HG02798 (cell line): Measurements from ENCODE around the gene AGPAT4.

ENCODE experiments used
- ATAC-seq: cut with Tn5 transposase; IDR thresholded peaks from one replicate; pipeline ENCODE4 v1.9.1; 2021; ENCODE audit warnings: mild to moderate bottlenecking; ENCODE audit not compliant: unreplicated experiment, poor library complexity

AGPAT4 gene

DNA sequence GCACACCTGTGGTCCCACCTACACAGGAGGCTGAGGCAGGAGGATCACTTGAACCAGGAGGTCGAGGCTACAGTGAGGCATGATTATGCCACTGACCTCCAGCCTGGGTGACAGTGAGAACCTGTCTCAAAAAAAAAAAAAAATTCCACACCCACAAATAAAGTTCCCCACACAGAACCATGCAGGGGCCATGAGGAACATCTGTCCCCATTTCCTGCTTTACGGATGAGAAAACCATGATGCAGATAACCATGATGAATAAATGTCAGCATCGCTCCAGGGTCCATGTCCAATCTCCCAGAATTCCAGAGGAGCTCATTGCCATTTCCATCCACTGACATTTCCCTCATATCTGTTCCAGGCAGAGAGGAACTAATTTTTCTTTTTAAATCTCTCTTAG is 16.9 kb upstream of the AGPAT4 start:
- ATAC-seq = no peak

DNA sequence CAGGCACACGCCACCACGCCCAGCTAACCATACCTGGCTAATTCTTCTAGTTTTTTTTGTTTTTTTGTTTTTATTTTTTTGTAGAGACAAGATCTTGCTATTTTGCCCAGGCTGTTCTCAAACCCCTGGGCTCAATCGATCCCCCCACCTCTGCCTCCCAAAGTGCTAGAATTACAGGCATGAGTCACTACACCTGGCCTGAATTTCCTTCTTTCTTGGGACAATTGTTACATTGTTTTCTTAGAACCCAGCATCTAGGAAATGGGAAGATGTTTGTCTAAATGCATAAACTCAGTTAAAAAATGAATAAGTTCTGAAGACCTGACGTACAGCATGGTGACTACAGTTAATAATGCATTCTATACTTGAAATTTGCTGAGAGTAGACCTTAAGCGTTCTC is 10.8 kb upstream of the AGPAT4 start:
- ATAC-seq = no peak

DNA sequence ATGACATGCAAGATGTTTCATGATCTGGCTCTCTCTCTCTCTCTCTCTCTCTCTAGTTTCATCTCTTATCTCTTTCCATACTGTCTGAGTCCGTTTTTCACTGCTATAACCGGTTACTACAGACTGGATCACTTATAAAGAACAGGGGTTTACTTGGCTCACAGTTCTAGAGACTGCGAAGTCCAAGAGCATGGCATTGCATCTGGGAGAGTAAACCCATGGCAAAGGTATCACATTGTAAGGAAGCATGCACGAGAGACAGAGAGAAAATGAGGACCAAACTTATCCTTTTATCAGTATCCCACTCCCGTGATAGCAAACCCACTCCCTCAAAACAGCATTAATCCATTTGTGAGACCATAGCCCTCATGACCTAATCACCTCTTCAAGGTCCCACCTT is 7.2 kb upstream of the AGPAT4 start:
- no peak for ATAC-seq

DNA sequence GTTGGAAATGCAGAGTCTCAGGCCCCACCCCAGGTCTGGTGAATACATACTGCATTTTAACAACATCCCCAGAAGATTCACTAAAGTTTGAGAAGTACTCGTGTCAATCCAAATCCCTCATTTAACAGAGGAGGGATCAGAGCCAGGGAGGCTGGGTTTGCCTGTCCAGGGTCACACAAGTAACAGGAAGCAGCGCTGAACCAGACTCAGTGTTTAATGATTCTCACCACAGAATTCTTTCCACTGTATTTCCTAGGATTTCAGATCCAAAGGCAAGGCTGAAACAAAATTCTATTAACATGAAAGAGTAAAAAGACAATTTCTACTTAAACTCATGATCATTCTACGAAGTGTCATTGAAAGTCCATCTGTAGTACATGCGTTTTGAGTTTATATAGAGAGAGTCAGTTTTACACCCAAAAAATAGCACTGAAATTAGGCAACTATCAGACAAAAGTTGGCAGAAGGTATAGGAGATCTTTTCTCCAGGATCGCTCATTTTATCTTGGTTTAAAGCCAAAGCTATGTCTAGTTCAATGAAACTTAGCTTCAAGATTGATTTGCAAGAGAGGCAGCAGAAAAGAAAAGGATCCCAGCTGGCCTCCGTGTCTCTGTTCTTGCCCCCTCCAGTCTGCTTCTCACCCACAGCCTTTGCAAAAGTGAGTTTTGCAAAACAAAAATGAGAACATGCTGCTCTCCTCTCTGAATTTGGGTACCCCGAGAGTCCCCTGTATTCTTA is 6.0 kb upstream of the AGPAT4 start:
- no peak for ATAC-seq

DNA sequence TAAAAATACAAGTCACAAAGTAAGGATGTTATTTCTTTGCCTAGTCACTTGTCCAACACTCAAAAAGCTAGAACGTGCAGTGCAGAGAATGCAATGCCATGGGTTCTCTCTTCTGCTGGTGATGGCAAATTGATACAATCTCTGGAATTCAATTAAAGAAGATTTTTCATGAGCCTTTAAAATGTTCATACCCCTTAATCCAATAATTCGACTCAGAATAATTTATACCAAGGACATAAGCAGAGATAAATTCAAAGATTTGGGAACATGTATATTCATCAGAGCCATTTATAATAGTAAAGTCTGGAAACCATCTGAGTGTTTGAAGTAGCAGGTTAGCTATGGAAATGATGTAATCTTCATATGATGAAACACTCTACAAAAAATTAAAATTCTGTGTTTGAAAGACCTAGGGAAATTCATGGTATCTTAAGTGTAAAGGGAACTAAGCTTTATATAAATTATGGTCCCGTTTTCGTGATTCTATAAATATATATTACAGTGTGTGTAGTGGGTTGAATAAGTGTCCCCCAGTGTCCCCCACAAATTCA is 2.8 kb upstream of the AGPAT4 start:
- ATAC-seq = no peak

DNA sequence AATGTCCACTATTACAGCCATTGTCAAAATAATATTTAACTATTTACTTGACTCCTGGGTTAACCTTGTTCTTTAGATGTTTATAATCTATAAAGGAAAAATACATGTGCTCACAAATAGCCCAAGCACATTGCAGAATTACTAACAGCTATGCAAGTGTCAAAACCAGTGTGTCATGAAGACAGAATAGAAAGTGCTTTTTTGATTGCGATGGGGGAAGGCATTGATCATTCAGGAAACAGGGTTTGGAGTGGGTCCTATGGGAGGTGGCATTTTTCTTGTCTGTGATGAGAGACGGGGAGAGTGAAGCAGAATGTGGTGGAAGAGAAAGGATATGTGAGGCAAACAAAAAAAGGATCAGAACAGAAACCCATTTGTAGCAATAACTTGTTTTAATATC is 1.0 kb upstream of the AGPAT4 start:
- ATAC-seq = no peak

DNA sequence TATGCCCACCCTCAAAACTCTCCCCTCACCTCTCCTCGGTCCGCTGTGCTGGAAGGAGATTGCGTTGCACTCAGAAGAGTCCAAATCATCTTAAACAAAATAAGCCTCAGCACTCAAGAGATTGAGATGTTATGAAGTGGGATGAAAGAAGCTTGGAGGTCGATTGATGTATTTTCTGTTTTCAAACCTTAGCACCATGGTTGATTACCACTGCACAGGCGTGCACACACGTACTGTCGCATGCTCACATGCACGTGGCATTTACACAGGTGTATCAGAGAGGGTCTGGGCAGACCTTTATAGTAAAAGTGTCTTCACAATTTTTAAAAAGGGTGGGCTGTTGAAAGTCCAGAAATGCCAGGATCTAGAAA is 612 bp upstream of the AGPAT4 start:
- ATAC-seq = no peak

DNA sequence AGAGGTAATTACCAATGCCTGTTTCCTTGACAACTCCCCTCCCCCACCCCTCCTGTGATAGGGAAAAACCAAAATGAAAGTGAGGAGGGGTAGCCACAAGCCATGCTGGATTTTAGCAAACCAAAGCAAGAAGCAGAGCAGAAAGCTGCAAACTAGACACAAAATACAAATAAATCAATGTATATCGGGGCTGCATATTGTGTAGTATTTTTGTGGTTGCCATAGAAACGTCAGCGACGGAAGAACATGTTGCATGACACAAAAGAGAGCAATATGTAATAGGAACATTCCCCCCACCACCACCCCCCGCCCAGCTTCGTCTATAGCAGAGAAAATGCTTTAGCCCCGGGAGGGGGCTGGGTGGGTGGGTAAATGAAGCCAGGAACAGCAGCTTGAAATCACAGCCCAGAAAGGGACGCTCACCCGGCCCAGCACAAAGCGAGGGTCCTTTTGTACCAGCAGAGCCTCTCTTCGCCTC is 548 bp downstream of the AGPAT4 start:
- no peak for ATAC-seq

DNA sequence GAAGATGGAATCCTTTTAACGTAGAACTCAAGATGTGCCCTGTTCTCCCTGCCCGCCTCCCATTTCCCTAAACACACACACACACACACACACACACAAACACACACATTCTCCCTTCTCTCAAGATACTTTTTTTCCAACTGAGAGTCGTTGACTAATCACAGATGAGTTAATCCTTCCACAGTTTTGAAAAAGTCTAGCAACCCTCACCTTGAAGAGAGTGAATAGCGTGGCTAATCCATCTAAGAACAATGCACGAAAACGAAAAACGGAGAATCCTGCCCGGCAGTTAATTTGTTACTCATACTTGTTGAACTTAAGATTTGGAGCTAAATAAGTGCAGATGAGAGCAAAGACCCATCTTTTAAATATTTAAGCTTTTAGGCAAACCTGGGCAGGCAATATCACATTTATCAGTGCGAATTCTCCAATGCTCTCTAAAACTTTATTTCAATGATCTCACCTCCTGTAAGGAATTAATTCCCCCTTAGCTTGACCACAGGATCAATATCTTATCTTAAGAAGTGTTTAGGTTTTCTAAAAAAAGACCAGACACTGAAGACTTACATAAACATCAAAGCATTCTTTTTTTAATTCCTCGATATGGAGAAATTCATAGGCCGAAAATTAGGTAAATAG is 1.1 kb downstream of the AGPAT4 start:
- no peak for ATAC-seq

DNA sequence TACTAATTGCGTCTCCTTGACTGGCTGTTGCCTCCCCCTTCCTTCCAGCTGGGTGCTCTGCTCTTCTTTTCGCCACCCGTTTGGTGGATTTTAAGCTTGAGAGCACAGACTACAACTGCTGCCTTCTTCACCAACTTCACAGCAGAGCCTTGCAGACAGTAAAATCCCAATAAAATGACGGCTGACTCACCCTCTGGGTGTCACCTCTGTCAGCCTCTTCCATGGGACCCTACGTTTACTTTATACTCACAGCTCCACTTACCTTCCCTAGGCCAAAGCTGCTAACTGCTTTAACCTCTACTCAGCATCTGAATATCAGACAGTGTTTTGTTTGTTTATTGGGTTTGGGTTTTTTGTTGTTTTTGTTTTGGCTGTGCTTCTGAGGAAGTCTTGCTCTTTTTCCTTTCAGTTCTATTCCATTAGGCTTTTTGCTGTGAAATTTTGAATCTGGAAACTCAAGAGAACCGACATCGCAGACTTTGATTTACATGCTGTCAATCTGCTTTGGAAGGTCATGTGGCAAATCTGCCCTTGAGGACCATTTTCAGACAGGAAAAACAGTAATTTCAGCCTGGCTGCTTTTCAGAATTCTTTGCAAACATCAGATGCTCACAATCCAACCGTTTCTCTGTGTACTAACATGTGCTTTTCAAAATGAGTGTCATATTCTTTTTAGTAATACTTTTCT is 2.4 kb downstream of the AGPAT4 start:
- no peak for ATAC-seq

DNA sequence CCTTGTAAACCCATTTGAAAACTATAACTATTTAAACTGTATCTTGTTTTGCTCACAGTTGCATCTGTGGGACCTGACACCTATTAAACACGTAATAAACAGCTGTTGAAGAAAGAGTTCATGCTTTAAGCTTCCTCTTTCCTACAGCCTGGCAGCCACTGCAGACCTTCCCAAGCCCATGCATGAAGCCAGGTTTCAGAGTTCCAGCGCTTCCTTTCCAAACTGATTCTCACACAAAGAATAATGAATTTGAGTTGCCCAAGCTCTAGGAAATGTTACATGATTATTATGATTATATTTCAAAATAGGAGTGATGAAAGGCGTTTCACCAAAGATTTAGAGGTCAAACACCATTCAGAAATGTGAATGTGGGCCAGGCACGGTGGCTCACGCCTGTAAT is 3.7 kb downstream of the AGPAT4 start:
- ATAC-seq = no peak

DNA sequence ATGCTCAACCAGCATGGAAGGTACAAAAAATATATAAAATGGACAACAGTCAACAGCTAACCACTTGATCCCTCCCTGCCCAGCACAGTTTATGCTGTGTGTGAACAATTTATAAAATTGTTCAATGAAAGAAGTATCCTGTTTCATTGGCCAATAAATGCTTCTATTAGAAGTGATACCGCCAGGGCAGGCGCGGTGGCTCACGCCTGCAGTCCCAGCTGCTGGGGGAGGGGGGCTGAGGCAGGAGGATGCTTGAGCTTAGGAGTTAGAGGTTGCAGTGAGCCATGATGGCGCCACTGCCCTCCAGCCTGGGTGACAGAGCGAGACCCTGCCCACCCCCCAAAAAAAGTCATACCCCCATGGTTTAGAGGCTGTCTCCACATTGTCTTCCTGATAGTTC is 4.6 kb downstream of the AGPAT4 start:
- no peak for ATAC-seq

DNA sequence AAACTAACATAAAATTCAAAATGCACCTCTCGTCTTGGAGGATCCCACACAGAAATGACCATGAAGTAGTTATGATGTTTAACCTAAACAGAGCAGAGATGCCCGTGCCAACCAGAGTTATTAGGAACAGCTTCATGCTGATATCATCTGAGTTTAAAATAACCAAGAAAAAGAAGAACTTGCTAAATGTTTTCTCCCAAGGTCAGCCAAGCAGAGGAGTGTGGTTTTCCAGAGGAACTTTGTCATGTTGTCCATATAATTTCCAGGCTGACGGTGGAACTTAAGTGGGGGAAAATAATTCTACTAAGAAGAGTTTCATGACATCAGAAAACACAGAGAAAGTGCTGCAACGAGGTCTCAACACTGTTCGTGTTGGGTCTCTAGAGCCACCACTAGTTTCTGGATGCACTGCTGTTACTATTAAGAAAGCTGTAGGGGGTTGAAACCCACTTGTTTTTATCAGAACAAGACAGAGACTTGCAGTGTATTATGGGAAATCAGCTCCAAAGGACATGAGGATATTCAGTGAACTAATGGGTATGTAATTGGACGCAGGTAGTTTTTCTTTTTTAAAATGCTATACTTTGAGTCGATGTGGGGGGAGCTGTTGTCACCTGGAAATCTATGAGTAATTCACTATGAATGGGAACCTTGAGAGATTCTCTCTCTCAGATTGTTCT is 5.2 kb downstream of the AGPAT4 start:
- no peak for ATAC-seq

DNA sequence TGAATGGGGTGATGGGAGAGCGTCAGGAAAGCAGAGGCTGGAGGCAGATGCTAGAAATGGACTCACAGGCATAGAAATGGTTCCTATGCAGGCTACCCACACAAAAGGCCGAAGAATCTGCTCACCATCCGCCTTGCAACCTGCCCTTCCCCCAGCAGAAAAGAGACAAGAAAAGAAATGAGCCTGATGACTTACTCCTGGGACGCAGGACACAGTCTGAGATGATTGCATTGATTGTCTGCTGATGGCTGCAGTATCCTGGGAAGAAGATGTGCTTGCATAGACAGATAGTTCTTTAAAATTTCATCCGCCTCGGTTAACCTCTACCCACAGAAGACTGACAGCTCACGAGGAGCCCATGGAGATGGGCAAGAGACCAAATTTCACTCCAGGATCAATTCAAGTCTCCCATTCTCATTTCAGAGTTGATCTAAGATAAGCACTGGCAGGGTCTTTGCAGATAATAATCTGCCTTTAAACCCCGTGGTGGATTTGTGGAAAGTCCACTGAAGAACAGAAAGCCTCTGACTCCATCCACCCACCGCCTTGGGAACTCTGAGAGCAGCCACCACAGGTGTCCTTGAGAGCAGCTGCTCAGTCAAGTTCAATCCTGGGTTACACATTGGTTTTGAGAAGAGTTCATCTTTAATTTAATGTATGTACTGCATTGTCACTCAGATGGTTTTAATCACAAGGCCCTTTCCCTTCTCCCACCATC is 7.2 kb downstream of the AGPAT4 start:
- ATAC-seq = no peak

DNA sequence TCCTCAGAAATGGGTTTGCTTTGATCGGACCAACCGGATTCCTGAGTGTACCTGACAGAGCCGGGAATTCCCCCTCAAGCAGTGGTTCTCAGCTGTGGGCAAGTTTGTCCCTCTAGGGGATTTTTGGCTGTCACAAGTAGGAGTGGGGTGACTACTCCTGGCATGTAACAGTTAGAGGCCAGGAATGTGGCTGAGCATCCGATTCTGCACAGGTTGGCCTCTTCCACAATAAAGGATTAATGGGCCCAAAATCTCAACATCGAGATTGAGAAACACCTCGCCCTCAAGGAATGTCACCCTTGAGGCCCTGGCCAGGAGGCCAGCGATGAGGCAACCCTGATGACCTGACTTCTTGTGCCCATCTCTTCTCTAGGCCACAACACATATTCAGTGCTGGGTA is 7.9 kb downstream of the AGPAT4 start:
- ATAC-seq = no peak

DNA sequence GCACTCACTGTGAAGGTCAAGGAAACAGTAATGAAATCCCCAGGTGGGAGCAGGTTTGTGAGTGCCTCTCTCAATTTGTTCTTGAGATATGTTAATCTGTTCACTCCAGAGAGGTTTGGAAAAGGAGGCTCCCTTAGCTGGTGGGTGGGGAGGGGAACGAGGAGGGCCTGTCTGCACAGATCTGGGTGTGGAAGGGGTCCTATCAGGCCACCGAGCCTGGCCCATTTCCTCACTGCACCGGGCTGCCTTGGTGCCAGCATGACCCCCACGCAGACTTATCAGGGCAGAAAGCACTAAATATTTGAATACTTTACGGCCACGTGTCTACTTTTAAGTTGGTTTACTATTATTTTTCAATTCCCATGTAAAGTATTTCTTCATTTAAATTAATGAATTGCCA is 8.3 kb downstream of the AGPAT4 start:
- no peak for ATAC-seq

DNA sequence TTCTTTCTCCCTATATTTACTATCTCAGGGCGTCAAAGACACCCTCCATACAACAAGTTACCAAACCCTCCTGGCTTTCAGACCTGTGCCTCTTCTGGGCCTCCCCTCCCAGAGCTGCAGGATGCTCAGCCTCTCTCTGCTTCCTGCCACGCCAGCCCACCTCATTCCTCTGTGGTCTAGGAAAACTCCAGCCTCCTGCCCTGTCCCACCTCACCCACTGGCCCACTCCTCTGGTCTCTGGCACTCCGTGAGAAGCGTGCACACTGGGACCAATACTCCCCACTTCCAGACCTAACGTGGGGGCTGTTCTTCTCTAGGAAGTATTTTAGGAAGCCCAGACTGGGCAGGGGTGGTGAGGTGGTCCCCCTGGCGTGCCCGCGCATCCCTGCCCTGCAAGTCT is 9.7 kb downstream of the AGPAT4 start:
- no peak for ATAC-seq

DNA sequence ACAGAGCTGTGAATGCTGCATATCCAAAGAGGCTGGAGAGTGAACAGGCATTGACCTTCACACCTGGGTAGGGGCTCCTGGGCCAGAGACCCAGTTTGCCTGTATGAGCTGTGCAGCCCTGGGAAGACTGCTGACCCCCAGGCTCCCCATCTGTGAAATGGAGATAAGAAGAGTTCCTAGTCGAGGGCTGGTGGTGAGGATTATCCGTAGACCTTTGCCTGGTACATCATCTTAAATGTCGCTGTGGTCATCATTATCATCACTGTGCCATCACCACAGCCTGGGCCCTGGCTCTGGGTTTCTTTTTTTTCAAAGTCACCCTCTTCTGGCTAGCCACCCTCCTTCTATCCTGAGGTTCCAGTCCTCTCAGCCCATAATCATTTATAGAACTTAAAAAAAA is 12.0 kb downstream of the AGPAT4 start:
- ATAC-seq = no peak

DNA sequence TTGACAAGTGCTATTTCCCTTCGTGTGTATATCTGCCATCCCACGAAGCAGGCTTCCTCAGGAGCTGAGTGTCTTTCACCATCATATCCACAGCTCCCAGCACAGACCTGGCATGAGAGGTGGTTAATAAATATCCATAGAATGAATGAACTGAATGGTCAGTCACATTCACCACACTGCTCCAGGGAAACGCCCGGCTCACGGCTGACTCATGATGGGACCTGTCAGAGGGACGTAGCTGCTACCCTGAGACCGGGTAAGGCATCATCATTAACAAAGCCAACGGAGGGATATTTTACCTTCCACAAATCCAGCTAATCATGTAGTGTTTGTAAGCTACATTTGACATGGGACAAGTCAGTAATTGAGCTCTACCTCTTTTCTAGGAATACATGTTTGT is 12.5 kb downstream of the AGPAT4 start:
- no peak for ATAC-seq

DNA sequence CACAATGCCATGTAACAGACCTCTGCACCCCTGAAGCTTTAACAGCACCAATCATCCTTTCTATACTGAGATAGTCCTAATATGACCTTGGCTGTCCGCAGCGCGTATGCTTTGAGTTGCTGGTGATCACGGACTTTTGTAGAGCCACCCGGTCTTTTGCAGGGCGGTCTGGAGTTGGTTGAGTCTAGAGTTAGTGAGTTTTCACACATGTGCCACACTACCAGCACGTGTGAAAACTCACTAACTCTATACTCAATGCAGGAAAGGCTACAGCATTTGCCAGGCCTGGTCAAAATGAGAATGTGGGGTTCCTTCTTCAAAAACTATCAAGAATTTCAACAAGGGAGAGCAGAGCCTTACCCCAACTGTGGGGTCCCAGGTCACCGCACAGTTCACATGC is 14.6 kb downstream of the AGPAT4 start:
- no peak for ATAC-seq
